NCI-H146 (cell line): ENCODE measurements around the gene CD59.
A peak's percentile ranks its signal among the peaks of the same experiment; 100 is the strongest.
"Not testable (repeated sequence)": the region's sequence is repeated elsewhere in the genome, so short reads cannot be mapped to it uniquely, and the experiment has no call there.

Source experiments
- DNase-seq: peaks from one replicate; lab custom pipeline; 2025; lab: John Stamatoyannopoulos, UW

CD59 gene

DNA sequence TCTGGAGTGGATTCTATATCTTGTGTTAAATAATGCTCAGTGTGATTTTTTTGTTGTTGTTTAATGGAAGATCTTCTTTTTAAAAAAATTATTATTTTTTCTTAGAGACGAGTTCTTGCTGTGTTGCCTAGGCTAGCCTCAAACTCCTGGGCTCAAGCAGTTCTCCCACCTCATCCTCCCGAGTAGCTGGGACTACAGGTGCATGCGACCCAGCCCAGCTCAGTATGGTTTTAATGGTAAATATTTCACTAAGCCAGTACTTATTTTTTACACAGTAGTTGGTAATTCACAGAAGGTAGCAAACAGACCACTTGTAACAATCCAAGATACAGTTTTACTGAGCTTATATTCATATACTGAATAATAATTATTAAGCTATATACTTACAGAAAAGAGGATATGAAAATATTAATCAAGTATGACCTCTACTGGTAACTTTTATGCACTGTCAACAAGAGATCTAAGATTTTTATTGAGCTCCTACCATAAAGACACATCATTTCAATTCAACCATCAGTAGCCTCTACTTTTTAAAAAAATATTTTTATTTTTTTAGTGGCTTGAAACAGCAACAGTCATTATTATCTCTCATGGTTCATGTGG, 6.1 kb upstream of the CD59 start:
- DNase-seq: no peak

DNA sequence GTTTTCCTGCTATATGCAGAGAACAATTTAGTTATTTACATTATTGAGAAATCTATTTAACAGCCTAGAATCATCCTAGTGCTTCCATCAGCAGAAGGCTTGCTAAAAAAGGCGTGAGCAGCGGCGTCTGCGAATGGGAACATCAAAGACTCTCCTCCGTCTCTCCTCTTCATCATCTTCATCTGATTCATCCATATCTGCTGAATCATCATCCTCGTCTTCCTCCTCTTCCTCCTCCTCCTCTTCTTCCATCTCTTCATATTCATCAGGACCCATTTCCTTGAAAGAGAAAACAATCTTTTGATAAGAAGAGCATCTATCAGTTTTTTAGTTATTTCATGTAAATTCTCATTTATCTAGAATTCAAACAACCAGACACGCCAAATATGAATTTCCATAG, 5.6 kb upstream of the CD59 start:
- no peak for DNase-seq

DNA sequence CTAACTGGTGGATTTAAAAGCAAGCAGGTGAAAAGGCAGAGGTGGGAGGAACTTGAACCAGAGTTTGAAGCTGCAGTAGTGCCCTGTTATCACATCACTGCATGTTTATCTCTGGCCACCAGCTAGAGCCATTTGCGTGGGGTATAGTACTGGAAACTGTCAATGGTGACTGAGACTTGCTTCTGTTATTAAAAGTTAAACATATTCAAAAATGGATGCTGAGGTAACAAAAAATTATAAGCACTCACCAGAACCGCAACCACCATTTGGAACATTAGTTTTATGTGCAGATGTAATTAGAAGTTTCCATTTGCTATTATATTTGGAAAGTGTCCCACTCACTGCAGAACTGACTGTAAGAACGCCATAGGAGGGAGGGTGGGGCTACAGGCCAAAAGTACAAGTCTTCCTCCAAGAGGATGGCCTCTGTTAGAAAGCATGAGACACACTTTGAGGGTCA, 1.2 kb upstream of the CD59 start:
- no peak for DNase-seq

GRCh38 chr11:33735271-33736147, 714 bp downstream of the CD59 start:
- DNase-seq: peak; percentile 61

DNA sequence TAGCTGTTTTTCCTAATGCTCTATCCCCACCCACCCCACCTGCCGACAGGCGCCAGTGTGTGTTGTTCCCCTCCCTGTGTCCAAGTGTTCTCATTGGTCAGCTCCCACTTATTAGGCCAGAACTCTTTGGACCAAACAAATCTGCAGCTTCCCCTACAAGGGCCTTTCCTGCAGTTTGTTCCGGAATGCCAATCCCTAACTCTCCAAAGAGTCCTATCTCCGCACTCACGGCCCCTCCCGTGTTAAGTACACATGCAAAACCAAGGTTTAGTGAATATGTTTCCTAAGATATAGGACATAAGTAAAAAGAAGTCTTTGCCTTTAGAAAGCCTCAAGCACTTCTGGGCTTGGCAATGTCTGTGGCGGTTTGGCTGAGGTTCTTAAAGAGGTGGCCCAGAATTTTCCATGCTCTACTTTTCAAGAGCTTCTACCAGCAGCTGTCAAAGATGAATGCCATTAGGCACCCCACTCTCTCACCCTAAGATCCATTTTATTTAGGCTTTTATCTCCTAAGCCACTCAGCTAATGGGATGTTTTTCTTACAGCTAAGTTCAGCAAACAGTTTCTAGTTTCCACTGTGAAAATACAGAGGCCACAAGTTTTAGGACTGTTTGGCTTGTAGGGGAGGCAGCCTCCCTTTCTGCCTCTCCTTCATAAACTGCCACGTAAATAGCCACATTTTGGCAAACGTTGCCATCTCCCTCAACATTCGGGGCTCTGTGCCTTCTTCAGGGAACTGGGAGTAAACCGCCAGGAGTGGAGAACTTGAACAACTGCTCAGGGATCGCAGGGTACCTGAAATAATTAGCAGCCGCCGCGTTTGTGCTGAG, 1.6 kb downstream of the CD59 start:
- peak; percentile 23 for DNase-seq

DNA sequence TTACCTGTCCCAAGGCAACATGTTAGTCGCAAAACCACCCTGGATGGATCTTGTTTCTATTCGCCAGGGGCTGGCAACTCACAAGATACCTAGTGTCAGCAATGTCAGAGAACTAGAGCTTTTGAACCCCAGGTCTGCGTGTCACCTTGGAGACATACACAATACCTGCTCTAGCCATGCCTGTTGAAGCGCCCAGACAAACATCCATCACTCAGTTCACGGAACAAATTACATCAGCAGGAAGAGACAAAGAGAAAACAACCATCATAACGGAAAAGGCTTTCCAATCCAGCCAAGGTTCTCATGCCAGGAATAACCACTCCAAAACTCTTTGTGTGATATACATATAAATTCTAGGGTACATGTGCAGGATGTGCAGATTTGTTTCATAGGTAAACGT, 2.2 kb downstream of the CD59 start:
- no peak for DNase-seq

DNA sequence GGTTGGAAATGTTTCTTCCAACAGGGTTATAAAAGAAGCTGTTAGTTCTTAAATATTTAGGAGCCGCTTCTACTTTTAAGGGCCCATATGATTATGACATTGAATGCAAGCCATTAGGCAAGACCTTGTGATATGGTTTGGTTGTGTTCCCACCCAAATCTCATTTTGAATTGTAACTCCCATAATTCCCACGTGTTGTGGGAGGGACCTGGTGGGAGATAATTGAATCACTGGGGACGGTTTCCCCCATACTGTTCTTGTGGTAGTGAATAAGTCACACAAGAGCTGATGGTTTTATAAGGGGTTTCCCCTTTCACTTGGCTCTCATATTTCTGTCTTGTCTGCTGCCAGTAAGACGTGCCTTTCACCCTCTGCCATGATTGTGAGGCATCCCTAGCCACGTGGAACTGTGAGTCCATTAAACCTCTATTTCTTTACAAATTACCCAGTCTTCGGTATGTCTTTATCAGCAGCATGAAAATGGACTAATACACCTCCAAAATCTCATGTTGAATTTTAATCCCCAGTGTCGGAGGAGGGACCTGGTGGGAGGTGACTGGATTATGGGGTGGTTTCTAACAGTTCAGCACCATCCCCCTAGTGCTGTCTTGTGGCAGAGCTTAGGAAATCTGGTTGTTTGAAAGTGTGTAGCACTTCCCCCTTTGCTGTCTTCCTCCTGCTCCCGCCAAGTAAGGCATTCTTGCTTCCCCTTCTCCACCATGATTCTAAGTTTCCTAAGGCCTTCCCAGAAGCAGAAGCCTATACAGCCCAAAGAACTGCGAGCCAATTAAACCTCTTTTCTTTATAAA, 4.3 kb downstream of the CD59 start:
- DNase-seq: no peak

GRCh38 chr11:33730716-33731115, 5.5 kb downstream of the CD59 start:
- no peak for DNase-seq

GRCh38 chr11:33729072-33729664, 7.1 kb downstream of the CD59 start:
- DNase-seq: not testable (repeated sequence)

DNA sequence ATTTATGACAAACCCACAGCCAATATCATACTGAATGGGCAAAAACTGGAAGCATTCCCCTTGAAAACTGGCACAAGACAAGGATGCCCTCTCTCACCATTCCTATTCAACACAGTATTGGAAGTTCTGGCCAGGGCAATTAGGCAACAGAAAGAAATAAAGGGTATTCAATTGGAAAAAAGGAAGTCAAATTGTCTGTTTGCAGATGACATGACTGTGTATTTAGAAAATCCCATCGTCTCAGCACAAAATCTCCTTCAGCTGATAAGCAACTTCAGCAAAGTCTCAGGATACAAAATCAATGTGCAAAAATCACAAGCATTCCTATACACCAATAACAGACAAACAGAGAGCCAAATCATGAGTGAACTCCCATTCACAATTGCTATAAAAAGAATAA, 8.7 kb downstream of the CD59 start:
- not testable (repeated sequence) for DNase-seq

- DNase-seq: no peak
These were observed 10.7 kb downstream of the CD59 start for GRCh38 chr11:33725496-33725895.

GRCh38 chr11:33724644-33725035, 11.6 kb downstream of the CD59 start:
- no peak for DNase-seq

- DNase-seq: no peak
These were observed 12.9 kb downstream of the CD59 start for GRCh38 chr11:33723238-33723881.

DNA sequence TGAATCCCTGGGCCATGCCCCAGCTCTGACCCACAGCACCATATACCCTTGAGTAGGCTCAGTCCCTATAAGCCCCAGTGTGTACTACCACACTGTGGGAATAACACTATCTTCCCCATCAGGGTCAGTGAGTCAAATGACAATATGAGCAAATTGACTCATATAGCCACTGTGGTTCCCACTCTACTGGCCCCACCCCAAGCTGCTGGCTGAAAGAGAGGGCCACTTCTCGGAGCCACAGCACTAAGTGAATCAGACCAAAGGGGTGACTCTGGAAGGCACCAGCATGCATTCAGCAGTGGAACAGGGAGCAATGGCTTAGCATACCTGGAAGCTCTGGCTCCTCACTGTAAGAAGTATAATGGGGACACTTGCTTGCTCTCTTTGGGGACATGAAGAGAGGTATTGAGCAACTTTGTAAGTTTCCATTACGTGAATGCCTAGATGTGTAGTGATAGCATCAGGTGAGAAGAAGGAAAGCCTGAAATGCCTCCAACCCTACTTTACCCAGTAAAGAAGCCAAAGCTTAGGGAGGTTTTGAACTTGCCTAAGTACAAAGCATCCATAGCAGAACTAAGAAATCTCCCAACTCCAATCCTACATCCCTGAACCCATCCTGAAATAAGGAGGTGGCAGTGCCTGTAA, 13.5 kb downstream of the CD59 start:
- no peak for DNase-seq

GRCh38 chr11:33721984-33722383, 14.2 kb downstream of the CD59 start:
- DNase-seq: no peak

- no peak for DNase-seq
These were observed 14.8 kb downstream of the CD59 start for GRCh38 chr11:33721426-33721825.

GRCh38 chr11:33719587-33719986, 16.6 kb downstream of the CD59 start:
- DNase-seq: no peak

- DNase-seq: no peak
These were observed 17.8 kb downstream of the CD59 start for GRCh38 chr11:33718440-33718839.

DNA sequence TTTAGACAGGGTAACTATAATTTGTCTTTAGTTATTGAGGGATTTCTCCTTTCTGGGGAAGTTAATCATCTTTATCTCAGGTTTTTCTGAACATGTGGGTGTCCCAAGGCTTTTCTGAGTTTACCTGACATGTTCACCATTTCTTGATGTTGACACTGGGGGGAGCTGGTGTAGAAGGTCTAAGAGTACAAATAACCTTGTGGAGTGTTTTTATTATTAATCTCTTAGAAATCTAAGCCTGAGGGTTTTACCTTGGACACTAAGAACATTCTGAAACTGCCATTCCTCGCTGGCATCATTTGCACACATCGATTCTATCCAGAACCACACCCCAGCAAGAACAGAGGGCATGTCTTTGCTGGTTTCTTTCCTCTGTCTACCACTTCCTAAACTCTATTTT, 20.0 kb downstream of the CD59 start:
- no peak for DNase-seq

GRCh38 chr11:33713856-33714398, 22.3 kb downstream of the CD59 start:
- DNase-seq: no peak
